ENCODE measurements around the gene SPATS2.

DNA sequence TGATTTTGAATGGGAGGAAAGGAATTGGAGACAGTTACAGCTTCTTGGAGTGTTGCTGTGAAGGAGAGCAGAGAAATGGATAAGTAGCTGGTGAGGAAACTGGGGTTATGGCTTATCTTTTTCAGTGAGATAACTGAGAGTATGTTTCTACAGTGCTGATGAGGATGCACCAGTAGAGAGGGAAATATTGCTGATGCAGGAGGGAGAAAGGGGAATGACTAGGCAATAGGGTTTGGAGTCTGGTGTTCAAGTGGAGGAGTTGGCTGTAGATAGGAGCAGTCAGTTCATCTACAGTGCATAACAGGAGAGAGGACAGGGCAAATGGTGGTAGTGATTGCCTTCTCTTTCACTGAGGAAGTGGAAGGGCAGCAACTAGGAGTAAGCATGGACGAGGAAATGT lies 33.0 kb downstream of the SPATS2 start:
- TF ChIP-seq HDGF (IDR thresholded peaks at IDR 0.05; ENCODE audit: borderline replicate concordance), result no peak
- TF ChIP-seq, protein P1, sequence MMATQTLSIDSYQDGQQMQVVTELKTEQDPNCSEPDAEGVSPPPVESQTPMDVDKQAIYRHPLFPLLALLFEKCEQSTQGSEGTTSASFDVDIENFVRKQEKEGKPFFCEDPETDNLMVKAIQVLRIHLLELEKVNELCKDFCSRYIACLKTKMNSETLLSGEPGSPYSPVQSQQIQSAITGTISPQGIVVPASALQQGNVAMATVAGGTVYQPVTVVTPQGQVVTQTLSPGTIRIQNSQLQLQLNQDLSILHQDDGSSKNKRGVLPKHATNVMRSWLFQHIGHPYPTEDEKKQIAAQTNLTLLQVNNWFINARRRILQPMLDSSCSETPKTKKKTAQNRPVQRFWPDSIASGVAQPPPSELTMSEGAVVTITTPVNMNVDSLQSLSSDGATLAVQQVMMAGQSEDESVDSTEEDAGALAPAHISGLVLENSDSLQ (IDR thresholded peaks at IDR 0.05), result no peak
- TF ChIP-seq BHLHE40 (IDR thresholded peaks at IDR 0.05; ENCODE audit: borderline replicate concordance), result no peak
- no peak for TF ChIP-seq NFRKB (IDR thresholded peaks at IDR 0.05)
- no peak for TF ChIP-seq SP1 (IDR thresholded peaks at IDR 0.05)
- TF ChIP-seq SUZ12 (IDR thresholded peaks at IDR 0.05), result no peak
- TF ChIP-seq FOXA1 (IDR thresholded peaks at IDR 0.05), result no peak
- no peak for TF ChIP-seq ARNT (IDR thresholded peaks at IDR 0.05)
- TF ChIP-seq L3MBTL2 (conservative IDR thresholded peaks at IDR 0.05), result no peak
- TF ChIP-seq FOXK2 (IDR thresholded peaks at IDR 0.05), result no peak
- no peak for TF ChIP-seq TARDBP (IDR thresholded peaks at IDR 0.05)
- no peak for TF ChIP-seq ZNF384 (IDR thresholded peaks at IDR 0.05)
- no peak for TF ChIP-seq ELF4 (IDR thresholded peaks at IDR 0.05)

Data from HEK293T (cell line).